NK-92 (cell line): ENCODE data around the gene TMEM263.

Experiments used
- DNase-seq: peaks from one replicate; lab custom pipeline; 2025; ENCODE audit not compliant: unreplicated experiment; lab: John Stamatoyannopoulos, UW

Gene TMEM263

DNA sequence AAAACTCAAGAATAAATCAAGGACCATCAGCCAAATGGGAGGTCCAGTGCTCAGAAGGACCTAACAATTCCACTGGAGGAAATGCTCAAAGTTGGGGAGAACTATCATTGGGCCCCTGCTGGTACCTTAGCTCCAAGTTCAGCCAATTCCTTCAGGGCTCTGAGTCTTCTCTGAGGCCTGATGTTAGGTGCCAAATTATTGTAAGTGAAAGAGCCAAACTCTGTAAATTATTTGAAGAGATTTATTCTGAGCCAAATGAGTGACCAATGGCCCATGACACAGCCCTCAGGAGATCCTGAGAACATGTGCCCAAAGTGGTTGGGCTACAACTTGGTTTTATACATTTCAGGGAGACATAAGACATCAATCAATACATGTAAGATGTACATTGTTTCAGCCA lies 8.2 kb upstream of the TMEM263 start:
- no peak for DNase-seq

GRCh38 chr12:106950591-106950990 lies 5.1 kb upstream of the TMEM263 start:
- no peak for DNase-seq

DNA sequence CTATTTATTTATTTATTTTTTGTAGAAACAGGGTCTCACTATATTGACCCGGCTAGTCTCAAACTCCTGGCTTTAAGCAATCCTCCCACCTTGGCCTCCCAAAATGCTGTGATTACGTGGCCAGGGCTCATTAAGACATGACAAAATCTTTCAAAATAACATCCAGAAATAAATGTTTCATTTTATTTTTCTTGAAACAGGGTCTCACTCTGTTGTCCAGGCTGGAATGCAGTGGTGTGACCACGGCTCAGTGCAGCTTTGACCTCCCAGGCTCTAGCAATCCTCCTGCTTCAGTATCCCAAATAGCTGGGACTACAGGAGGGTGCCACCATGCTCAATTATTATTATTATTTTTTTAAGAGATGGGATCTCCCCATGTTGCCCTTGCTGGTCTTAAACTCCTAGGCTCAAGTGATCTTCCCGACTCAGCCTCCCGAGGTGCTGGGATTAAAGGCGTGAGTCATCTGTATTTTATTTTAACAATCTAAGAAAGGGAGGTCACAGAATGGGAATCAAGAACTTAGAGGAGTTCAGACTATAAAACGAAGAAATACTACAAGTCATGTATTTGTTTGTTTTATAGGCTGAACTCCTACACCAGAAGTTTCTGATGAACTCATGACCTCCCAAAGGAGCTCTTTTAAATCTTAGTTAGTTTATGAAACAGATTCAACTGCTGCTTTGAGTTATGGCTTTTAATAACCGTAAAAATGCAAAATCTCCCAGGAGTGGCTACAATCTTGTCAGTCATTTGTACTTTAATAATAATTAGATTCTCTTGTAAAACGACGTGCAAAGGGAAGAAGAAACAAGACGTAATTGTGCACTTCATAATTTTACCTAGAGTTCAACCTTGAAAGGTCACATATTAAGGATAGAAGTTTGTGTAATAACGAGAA lies 2.1 kb upstream of the TMEM263 start:
- no peak for DNase-seq

DNA sequence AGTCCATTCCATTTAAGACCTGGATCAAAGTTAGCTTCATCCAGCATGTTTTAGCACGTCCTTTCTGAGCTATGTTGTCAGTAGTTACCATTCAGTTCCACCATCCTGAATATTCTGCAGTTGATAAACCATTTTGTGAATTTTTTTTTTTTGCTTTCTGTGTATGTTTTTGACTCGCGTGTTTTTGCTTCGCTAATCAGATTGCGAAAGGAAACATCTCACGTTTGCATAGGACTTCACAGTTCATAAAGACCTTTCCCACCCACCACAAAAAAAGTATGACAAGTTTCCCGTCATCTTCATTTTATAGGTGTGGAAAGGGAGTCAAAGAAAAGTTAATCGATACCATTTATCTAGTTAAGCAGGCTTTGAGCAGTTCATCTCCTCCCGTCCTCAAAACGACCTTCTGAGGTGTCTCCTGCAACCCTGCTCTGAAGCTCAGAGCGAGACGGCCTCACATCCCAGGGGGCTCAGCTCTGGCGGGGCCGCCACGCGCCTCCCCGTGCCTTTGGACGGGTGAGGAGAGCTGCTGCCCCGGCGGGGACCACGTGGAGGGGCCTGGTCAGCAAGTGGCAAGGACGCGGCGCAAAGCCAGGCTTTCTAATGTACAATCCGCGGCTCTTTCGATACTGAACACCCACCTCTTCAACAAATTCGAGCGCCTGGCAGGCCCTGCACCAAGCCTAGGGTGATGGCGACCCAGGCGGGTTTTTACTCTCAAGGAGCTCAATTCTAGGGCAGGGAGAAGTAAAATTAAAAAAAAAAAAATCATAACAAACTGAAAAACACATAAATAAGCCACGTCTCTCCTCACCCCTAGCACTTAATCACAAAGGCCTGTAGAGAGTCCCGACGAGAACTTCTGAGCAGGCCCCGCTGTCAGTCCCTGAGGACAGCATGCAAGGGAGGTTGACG lies 988 bp upstream of the TMEM263 start:
- no peak for DNase-seq

GRCh38 chr12:106956048-106956578 lies 406 bp downstream of the TMEM263 start:
- no peak for DNase-seq

GRCh38 chr12:106957583-106957982 lies 1.9 kb downstream of the TMEM263 start:
- no peak for DNase-seq

- DNase-seq: no peak
These were observed 4.7 kb downstream of the TMEM263 start for GRCh38 chr12:106960443-106960842.

GRCh38 chr12:106962286-106962685 lies 6.6 kb downstream of the TMEM263 start:
- DNase-seq: no peak

DNA sequence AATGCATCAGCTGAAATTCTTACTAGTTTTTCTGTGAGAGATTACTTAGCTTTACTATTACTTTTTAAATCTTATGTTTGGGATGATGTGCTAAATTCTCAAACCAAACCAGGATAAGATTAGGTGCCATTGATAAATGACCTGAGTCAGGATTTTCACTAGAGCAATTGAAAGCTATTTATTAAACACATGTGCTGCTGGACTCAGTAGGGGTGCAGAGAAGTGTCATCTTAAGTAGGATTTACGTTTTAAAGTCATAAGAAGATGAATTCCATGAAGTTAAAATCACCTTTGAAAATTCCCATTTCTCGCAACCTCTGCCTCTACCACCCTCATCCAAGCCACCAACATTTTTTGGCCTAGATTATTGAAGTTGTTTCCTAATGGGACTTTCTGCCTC lies 8.8 kb downstream of the TMEM263 start:
- DNase-seq: no peak

- no peak for DNase-seq
These were observed 15.4 kb downstream of the TMEM263 start for GRCh38 chr12:106971065-106971464.

DNA sequence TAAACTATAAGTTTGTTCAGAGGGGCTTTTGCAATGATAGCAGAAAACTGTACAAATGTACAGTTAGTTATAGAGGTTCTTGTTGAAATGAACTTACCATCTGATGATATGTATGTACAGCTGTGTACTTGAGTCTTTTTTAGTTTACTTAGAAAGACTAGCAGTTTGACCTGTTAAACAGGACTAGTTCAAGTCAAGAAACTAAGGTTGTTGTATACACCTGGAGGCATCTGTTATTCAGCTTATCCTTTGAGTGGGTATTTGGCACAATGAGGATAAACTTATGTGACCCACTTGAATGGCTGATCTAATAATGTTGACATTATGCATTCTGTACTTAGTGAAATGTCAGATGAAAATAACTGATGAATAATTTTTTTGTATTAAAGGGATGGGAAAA lies 17.8 kb downstream of the TMEM263 start:
- no peak for DNase-seq

DNA sequence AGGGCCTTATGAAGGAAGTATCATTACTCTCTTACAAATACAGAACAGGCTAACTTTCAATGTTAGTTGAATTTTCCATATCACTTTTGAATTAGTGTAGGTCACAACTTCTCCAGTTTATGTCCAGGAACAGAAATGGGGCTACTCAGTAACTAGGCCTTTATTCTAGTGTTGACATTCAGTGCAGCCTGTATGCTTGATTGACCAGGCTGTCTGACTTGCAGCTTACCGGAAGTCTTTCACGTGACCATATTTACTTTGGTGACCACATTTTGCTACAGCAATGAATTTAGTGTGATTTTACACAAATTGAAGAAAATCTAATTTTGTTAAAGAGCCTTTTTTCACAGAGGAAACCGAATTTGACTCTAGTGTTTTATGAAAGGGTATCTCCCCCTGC lies 18.8 kb downstream of the TMEM263 start:
- no peak for DNase-seq

GRCh38 chr12:106975098-106975497 lies 19.4 kb downstream of the TMEM263 start:
- no peak for DNase-seq

GRCh38 chr12:106975993-106976658 lies 20.4 kb downstream of the TMEM263 start:
- no peak for DNase-seq

- no peak for DNase-seq
These were observed 21.0 kb downstream of the TMEM263 start for GRCh38 chr12:106976668-106977067.

DNA sequence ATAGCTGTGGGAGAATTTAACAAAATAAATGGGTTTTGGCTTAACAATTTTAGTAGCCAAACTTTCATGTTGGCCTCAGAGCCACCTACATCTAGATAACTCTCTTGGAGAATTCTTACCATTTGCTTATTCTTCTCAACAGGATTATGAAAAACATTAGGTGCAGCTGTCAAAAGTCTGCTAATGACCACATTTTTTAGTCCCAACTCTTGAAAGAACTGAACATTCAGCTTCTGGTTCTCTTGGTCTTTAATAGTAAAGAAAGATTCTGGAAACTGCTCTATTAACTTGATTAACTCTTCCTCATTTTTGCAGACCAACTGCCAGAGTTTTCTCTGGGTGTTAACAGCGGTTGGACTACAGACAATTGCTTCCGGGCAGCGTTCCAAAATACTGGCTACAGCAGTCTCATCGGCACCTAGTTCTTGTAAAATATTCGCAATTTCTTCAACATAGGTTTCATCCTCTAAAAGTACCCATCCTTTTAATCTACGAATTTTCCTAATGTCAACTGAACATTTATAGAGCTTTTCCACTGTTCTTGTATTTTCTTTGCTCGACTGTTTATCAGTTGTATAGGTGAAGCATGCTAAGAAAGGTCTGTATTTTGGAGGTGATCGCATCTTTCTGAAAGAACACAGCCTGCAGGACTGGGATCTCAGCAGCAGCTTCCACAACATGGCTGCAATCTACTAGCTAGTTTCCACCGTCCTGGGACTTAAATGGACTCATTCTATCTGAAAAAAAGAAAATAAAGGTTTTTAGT lies 22.5 kb downstream of the TMEM263 start:
- no peak for DNase-seq

- DNase-seq: no peak
These were observed 25.2 kb downstream of the TMEM263 start for GRCh38 chr12:106980944-106981343.

DNA sequence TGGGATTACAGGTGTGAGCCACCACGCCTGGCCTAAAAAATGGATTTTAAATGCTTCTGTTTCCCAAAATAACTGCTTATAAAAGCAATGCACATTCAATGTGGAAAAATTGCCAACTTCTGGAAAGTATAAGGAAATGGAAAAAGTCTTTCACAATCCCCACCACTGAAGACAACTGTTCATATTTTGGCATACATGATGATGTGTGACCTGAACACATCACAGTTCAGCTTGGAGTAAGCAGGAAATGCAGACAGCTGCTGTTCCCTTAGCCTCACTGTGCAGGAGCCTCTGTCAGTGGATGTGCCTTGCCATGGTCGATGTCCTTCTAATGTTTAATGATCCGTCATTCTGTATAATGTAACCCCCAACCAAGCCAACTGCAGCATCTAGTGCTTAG lies 26.1 kb downstream of the TMEM263 start:
- DNase-seq: no peak

DNA sequence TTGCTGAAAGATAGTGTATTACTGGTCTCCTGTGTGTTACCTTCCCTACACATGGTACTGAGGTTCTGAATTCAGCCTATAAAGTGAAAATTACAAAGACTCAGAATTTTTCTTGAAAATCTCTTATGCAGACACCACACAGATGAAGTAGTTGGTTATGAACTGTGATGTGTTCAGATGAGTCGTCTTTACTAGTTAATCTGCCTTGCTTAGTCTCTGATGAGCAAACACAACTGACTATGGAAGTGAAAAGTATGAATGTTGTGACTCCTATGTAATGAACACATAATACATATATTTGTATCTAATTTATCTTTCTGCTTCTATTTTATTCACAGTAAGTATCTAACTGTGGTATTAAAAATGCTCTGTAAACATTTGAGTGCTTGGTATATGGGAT lies 26.5 kb downstream of the TMEM263 start:
- DNase-seq: no peak

DNA sequence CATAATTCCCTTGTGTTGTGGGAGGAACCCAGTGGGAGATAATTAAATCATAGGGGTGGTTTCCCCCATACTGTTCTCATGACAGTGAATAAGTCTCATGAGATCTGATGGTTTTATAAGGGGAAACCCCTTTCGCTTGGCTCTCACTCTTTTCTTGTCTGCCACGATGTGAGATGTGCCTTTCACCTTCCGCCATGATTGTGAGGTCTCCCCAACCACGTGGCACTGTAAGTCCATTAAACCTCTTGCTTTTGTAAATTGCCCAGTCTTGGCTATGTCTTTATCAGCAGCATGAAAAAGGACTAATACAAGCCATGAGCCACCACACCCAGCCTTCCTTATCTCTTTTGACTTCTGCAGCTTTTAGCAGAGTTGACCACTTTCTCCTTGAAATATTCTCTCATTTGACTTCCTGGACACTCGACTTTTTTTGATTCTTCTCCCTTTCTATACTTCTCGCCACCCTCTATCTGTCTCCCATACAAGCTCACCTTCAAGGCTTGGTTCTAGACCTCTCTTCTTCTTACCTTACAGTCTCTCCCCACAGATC lies 29.0 kb downstream of the TMEM263 start:
- no peak for DNase-seq
